Tibial nerve (tissue), 4 donors: ENCODE data around the gene ST3GAL3.

Source experiments
- EP300 ChIP-seq, 2 donors: sonication (generic); formaldehyde crosslinking; IDR thresholded peaks; one replicate each; pipeline ENCODE4 v1.6.1; 2017; ENCODE audit warnings: antibody characterized with exemption in 2 of 2, mild to moderate bottlenecking in 1 of 2
- TF ChIP-seq, protein P1 (sequence below), 5 experiments: fragments of 200-600 bp in 3 of 5; fragments of 450-650 bp in 2 of 5; sonication (generic) in 3 of 5; IDR thresholded peaks; one replicate each; pipeline ENCODE4 v1.5.1; 2016 to 2019; ENCODE audit warnings: antibody characterized with exemption in 5 of 5, mild to moderate bottlenecking in 3 of 5, moderate library complexity in 2 of 5

- TF ChIP-seq, protein P1, sequence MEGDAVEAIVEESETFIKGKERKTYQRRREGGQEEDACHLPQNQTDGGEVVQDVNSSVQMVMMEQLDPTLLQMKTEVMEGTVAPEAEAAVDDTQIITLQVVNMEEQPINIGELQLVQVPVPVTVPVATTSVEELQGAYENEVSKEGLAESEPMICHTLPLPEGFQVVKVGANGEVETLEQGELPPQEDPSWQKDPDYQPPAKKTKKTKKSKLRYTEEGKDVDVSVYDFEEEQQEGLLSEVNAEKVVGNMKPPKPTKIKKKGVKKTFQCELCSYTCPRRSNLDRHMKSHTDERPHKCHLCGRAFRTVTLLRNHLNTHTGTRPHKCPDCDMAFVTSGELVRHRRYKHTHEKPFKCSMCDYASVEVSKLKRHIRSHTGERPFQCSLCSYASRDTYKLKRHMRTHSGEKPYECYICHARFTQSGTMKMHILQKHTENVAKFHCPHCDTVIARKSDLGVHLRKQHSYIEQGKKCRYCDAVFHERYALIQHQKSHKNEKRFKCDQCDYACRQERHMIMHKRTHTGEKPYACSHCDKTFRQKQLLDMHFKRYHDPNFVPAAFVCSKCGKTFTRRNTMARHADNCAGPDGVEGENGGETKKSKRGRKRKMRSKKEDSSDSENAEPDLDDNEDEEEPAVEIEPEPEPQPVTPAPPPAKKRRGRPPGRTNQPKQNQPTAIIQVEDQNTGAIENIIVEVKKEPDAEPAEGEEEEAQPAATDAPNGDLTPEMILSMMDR (IDR thresholded peaks at IDR 0.05), result no peak
- TF ChIP-seq EP300 (IDR thresholded peaks at IDR 0.05), result no peak
These were observed 146.0 kb downstream of the ST3GAL3 start for GRCh38 chr1:43853161-43853921.
